GM19239 (cell line): ENCODE data around the gene CHSY3.

Experiments used
- DNase-seq: peaks from one replicate; pipeline ENCODE4 v3.0.0; 2011; ENCODE audit warnings: low spot score; ENCODE audit not compliant: insufficient read length
- FAIRE-seq: peaks from 2 replicates; lab custom pipeline; 2011; peaks lifted over from hg19 to GRCh38; lab: Jason Lieb, UNC

The CHSY3 gene

GRCh38 chr5:130018641-130019040, 114.4 kb downstream of the CHSY3 start:
- FAIRE-seq (no peak), DNase-seq (no peak)

- no peak for DNase-seq
- FAIRE-seq = no peak
Measured at GRCh38 chr5:130021000-130021399, 116.7 kb downstream of the CHSY3 start.

GRCh38 chr5:130021876-130022275, 117.6 kb downstream of the CHSY3 start:
- FAIRE-seq (no peak), DNase-seq (no peak)

GRCh38 chr5:130023604-130024003, 119.3 kb downstream of the CHSY3 start:
- FAIRE-seq = no peak
- DNase-seq = no peak

- no peak for DNase-seq
- no peak for FAIRE-seq
Measured at GRCh38 chr5:130024006-130024405, 119.7 kb downstream of the CHSY3 start.

GRCh38 chr5:130025511-130025910, 121.2 kb downstream of the CHSY3 start:
- no peak for FAIRE-seq

GRCh38 chr5:130032807-130033206, 128.5 kb downstream of the CHSY3 start:
- FAIRE-seq (no peak), DNase-seq (no peak)

More at GRCh38 chr5:130025511-130025910, 121.2 kb downstream of the CHSY3 start:
- no peak for DNase-seq

GRCh38 chr5:130034566-130035210, 130.4 kb downstream of the CHSY3 start:
- no peak for DNase-seq
- no peak for FAIRE-seq

GRCh38 chr5:130035388-130035787, 131.1 kb downstream of the CHSY3 start:
- DNase-seq (no peak), FAIRE-seq (no peak)

- FAIRE-seq (no peak), DNase-seq (no peak)
Measured at GRCh38 chr5:130037905-130038304, 133.6 kb downstream of the CHSY3 start.

GRCh38 chr5:130043834-130044233, 139.6 kb downstream of the CHSY3 start:
- no peak for FAIRE-seq
- no peak for DNase-seq

- no peak for FAIRE-seq
- no peak for DNase-seq
Measured at GRCh38 chr5:130045334-130045733, 141.1 kb downstream of the CHSY3 start.

- FAIRE-seq (no peak), DNase-seq (no peak)
Measured at GRCh38 chr5:130050585-130050984, 146.3 kb downstream of the CHSY3 start.

- no peak for DNase-seq
- no peak for FAIRE-seq
Measured at GRCh38 chr5:130052752-130053151, 148.5 kb downstream of the CHSY3 start.

- no peak for FAIRE-seq
- no peak for DNase-seq
Measured at GRCh38 chr5:130055572-130055971, 151.3 kb downstream of the CHSY3 start.

GRCh38 chr5:130061746-130062145, 157.5 kb downstream of the CHSY3 start:
- no peak for DNase-seq
- FAIRE-seq = no peak

- DNase-seq (no peak), FAIRE-seq (no peak)
Measured at GRCh38 chr5:130063603-130064002, 159.3 kb downstream of the CHSY3 start.

GRCh38 chr5:130064484-130064883, 160.2 kb downstream of the CHSY3 start:
- no peak for FAIRE-seq

GRCh38 chr5:130065617-130066016, 161.4 kb downstream of the CHSY3 start:
- FAIRE-seq = no peak
- DNase-seq = no peak

More at GRCh38 chr5:130064484-130064883, 160.2 kb downstream of the CHSY3 start:
- no peak for DNase-seq

GRCh38 chr5:130066644-130067043, 162.4 kb downstream of the CHSY3 start:
- DNase-seq (no peak), FAIRE-seq (no peak)

- no peak for FAIRE-seq
- DNase-seq = no peak
Measured at GRCh38 chr5:130067364-130067763, 163.1 kb downstream of the CHSY3 start.

GRCh38 chr5:130068101-130068500, 163.8 kb downstream of the CHSY3 start:
- DNase-seq (no peak), FAIRE-seq (no peak)
